ENCODE measurements around the gene WNK1. TPM values are rescaled to one million over a fixed set of nuclear protein-coding genes. Genes with fewer than 3 reads are reported as not detected.

WNK1 gene
- total and polyA plus RNA-seq, 2 donors (not counting 3 experiments of a cell fraction or from before 2014, with no cell fraction given): 46.3 to 108 TPM

GRCh38 chr12:718756-719102 is 33.6 kb upstream of the WNK1 start:
- intact Hi-C loops (cut with micrococcal nuclease): no loop called here
- no peaks in the 10 kb centered on the region for H3K9me1 ChIP-seq (replicated peaks; ENCODE audit: control insufficient read depth, extremely low read depth, insufficient read depth, low read length)
- no TSS peak for BruUV-seq (replicated peaks)
- H3K27ac ChIP-seq (ENCODE audit: insufficient read depth, low read depth, low read length): no peak overlapping the region
- dilution Hi-C loops (cut with MboI; ENCODE audit: extremely low pct_ligation_motif_present, low sequenced_read_pairs): no loop called here
- peaks cover 0 to 2% of the 10 kb centered on the region in 2 experiments for H3K27me3 ChIP-seq (ENCODE audit: control insufficient read depth in 2 of 2, insufficient read depth in 2 of 2, low read length in 2 of 2)
- CTCF ChIA-PET: no interaction called here
- no peak overlapping the region for H2AFZ ChIP-seq (ENCODE audit: low read depth, low read length)
- H4K20me1 ChIP-seq (replicated peaks; ENCODE audit: control insufficient read depth, extremely low read depth, insufficient read depth, low read length): no peaks in the 10 kb centered on the region
- no peaks in the 10 kb centered on the region for H3K9me3 ChIP-seq (replicated peaks; ENCODE audit: control insufficient read depth, insufficient read depth, low read length)
- H3K36me3 ChIP-seq (ENCODE audit: control insufficient read depth in 2 of 2, extremely low read depth in 1 of 2, insufficient read depth in 2 of 2, low read length in 2 of 2): no peaks in the 10 kb centered on the region
- no peak overlapping the region for H3K4me2 ChIP-seq (ENCODE audit: insufficient read depth, low read length)
- H3K4me1 ChIP-seq (ENCODE audit: control insufficient read depth, extremely low read depth, insufficient read depth, low read length): no peaks in the 10 kb centered on the region
- H3K9ac ChIP-seq (replicated peaks; ENCODE audit: extremely low read depth, insufficient read depth, low read length): no peak overlapping the region
- FAIRE-seq (no peak), DNase-seq (ENCODE audit: low read depth, low spot score) (no peak)
- H3K4me3 ChIP-seq (replicated peaks in 1 of 3; ENCODE audit: insufficient read depth in 1 of 3, low read depth in 1 of 3, low read length in 3 of 3): no peak overlapping the region
- no peaks in the 10 kb centered on the region for H3K79me2 ChIP-seq (ENCODE audit: control insufficient read depth, insufficient read depth, low read length)
- POLR2A ChIA-PET: no interaction called here
- TF ChIP-seq CTCF (IDR thresholded peaks at IDR 0.05; ENCODE audit: extremely low read depth in 1 of 2, insufficient read depth in 1 of 2, low read depth in 1 of 2, low read length in 2 of 2) (no peak), MAX (IDR thresholded peaks at IDR 0.05; ENCODE audit: insufficient read depth, insufficient read length) (no peak), JUN (IDR thresholded peaks at IDR 0.05; ENCODE audit: borderline replicate concordance, insufficient read depth, insufficient read length, low read depth) (no peak), POLR2A (IDR thresholded peaks at IDR 0.05; ENCODE audit: low read depth, low read length) (no peak)

- no peak for TF ChIP-seq JUN (IDR thresholded peaks at IDR 0.05; ENCODE audit: borderline replicate concordance, insufficient read depth, insufficient read length, low read depth)
- no peak for TF ChIP-seq MAX (IDR thresholded peaks at IDR 0.05; ENCODE audit: insufficient read depth, insufficient read length)
- no peak for TF ChIP-seq CTCF (IDR thresholded peaks at IDR 0.05; ENCODE audit: extremely low read depth in 1 of 2, insufficient read depth in 1 of 2, low read depth in 1 of 2, low read length in 2 of 2)
- TF ChIP-seq MYC (IDR thresholded peaks at IDR 0.05; ENCODE audit: low read depth, low read length): no peak
- no peak for TF ChIP-seq POLR2A (IDR thresholded peaks at IDR 0.05; ENCODE audit: low read depth, low read length)
- no peak for TF ChIP-seq EZH2 (IDR thresholded peaks at IDR 0.05; ENCODE audit: borderline replicate concordance, low read depth, low read length, severe bottlenecking)
- no peak for TF ChIP-seq GATA2 (IDR thresholded peaks at IDR 0.05; ENCODE audit: insufficient read depth, insufficient read length, low read depth, low read length)
- TF ChIP-seq POLR2AphosphoS5 (IDR thresholded peaks at IDR 0.05; ENCODE audit: insufficient read depth, low read depth, low read length): no peak
- TF ChIP-seq FOS (IDR thresholded peaks at IDR 0.05; ENCODE audit: borderline replicate concordance, insufficient read depth, low read length): no peak
- no peak overlapping the region for H3K4me2 ChIP-seq (ENCODE audit: insufficient read depth, low read length)
- intact Hi-C loops (cut with micrococcal nuclease) (no loop called here), dilution Hi-C loops (cut with MboI; ENCODE audit: extremely low pct_ligation_motif_present, low sequenced_read_pairs) (no loop called here)
- H3K36me3 ChIP-seq (ENCODE audit: control insufficient read depth in 2 of 2, extremely low read depth in 1 of 2, insufficient read depth in 2 of 2, low read length in 2 of 2): no peaks in the 10 kb centered on the region
- peaks cover 0 to 2% of the 10 kb centered on the region in 2 experiments for H3K27me3 ChIP-seq (ENCODE audit: control insufficient read depth in 2 of 2, insufficient read depth in 2 of 2, low read length in 2 of 2)
- ChIA-PET POLR2A (no interaction called here), CTCF (no interaction called here)
- H4K20me1 ChIP-seq (replicated peaks; ENCODE audit: control insufficient read depth, extremely low read depth, insufficient read depth, low read length): no peaks in the 10 kb centered on the region
- H3K9me3 ChIP-seq (replicated peaks; ENCODE audit: control insufficient read depth, insufficient read depth, low read length): no peaks in the 10 kb centered on the region
- FAIRE-seq (no peak), DNase-seq (ENCODE audit: low read depth, low spot score) (no peak)
- H3K79me2 ChIP-seq (ENCODE audit: control insufficient read depth, insufficient read depth, low read length): no peaks in the 10 kb centered on the region
- no peak overlapping the region for H3K9ac ChIP-seq (replicated peaks; ENCODE audit: extremely low read depth, insufficient read depth, low read length)
- no peak overlapping the region for H2AFZ ChIP-seq (ENCODE audit: low read depth, low read length)
- no peak overlapping the region for H3K4me3 ChIP-seq (replicated peaks in 1 of 3; ENCODE audit: insufficient read depth in 1 of 3, low read depth in 1 of 3, low read length in 3 of 3)
- no peaks in the 10 kb centered on the region for H3K4me1 ChIP-seq (ENCODE audit: control insufficient read depth, extremely low read depth, insufficient read depth, low read length)
- no TSS peak for BruUV-seq (replicated peaks)
- H3K27ac ChIP-seq (ENCODE audit: insufficient read depth, low read depth, low read length): no peak overlapping the region
- H3K9me1 ChIP-seq (replicated peaks; ENCODE audit: control insufficient read depth, extremely low read depth, insufficient read depth, low read length): no peaks in the 10 kb centered on the region
These were observed 32.0 kb upstream of the WNK1 start for GRCh38 chr12:720231-720941.

Measured in endothelial cell of umbilical vein (primary cell).